GM06990 (cell line): ENCODE measurements around the gene B3GAT1.

ENCODE experiments used
- DNase-seq: peaks from one replicate; pipeline ENCODE4 v3.0.0-alpha.2; 2011; ENCODE audit not compliant: insufficient read length; ENCODE audit errors: extremely low read depth
- H3K27me3 ChIP-seq: replicated peaks from 2 replicates; pipeline ENCODE4 v1.6.0; 2011; ENCODE audit warnings: low read length; ENCODE audit not compliant: control insufficient read depth, insufficient read depth
- H3K36me3 ChIP-seq: 2 replicates; pipeline ENCODE4 v1.5.1; 2011; ENCODE audit warnings: low read length; ENCODE audit not compliant: control insufficient read depth, insufficient read depth
- H3K4me3 ChIP-seq: replicated peaks from 2 replicates; pipeline ENCODE4 v1.5.1; 2011; ENCODE audit warnings: low read depth, mild to moderate bottlenecking, control low read depth, low read length
- CTCF ChIP-seq: IDR thresholded peaks from 2 replicates; pipeline ENCODE4 v1.5.1; 2011; ENCODE audit warnings: low read length, control low read depth, mild to moderate bottlenecking, inconsistent platforms; ENCODE audit not compliant: insufficient read depth, poor library complexity, severe bottlenecking

Gene B3GAT1

GRCh38 chr11:134393638-134394037 lies 18.4 kb downstream of the B3GAT1 start:
- no peak for DNase-seq
- peak; percentile 25 for TF ChIP-seq CTCF
- Histone ChIP-seq H3K27me3 (no peaks in the 10 kb centered on the region; the same call in 1 of the 2 replicates), H3K4me3 (no peak overlapping the region), H3K36me3 (no peaks in the 10 kb centered on the region)

- no peak overlapping the region for H3K4me3 ChIP-seq
- no peak for DNase-seq
- no peaks in the 10 kb centered on the region; the same call in 1 of the 2 replicates for H3K27me3 ChIP-seq
- no peak for TF ChIP-seq CTCF
- H3K36me3 ChIP-seq, result no peaks in the 10 kb centered on the region
Measured at GRCh38 chr11:134392953-134393615, 19.0 kb downstream of the B3GAT1 start.

- no peaks in the 10 kb centered on the region; the same call in 1 of the 2 replicates for H3K27me3 ChIP-seq
- no peak overlapping the region for H3K4me3 ChIP-seq
- TF ChIP-seq CTCF, result no peak
- no peaks in the 10 kb centered on the region for H3K36me3 ChIP-seq
- DNase-seq, result no peak
Measured at GRCh38 chr11:134391656-134392055, 20.4 kb downstream of the B3GAT1 start.

GRCh38 chr11:134390706-134391569 lies 21.1 kb downstream of the B3GAT1 start:
- TF ChIP-seq CTCF, result peak; percentile 2
- H3K4me3 ChIP-seq, result no peak overlapping the region
- H3K36me3 ChIP-seq, result no peaks in the 10 kb centered on the region
- DNase-seq, result no peak
- H3K27me3 ChIP-seq, result no peaks in the 10 kb centered on the region; the same call in 1 of the 2 replicates

- no peak for TF ChIP-seq CTCF
- Histone ChIP-seq H3K36me3 (no peaks in the 10 kb centered on the region), H3K27me3 (no peaks in the 10 kb centered on the region; the same call in 1 of the 2 replicates), H3K4me3 (no peak overlapping the region)
- DNase-seq, result no peak
Measured at GRCh38 chr11:134389464-134390180, 22.4 kb downstream of the B3GAT1 start.
